HT-29 (cell line): ENCODE data around the gene SPATA33. TPM values are rescaled to one million over a fixed set of nuclear protein-coding genes. Genes with fewer than 3 reads are reported as not detected.
A peak's percentile ranks its signal among the peaks of the same experiment; 100 is the strongest.
"Not testable (repeated sequence)": the region's sequence is repeated elsewhere in the genome, so short reads cannot be mapped to it uniquely, and the experiment has no call there.

Experiments
- DNase-seq: peaks from one replicate; pipeline ENCODE4 v3.0.0-alpha.2; 2015; ENCODE audit warnings: low spot score
- total RNA-seq: library from RNA; depleted of rRNA; stranded (reverse); fragments of >200 nt; shearing (Covaris generic); gene quantifications from 2 replicates; pipeline ENCODE4 v1.2.3, GENCODE V29; 2014

The SPATA33 gene
- total RNA-seq, 1 experiment from 2014 or later: 12.5 TPM

- no peak for DNase-seq
Measured at GRCh38 chr16:89691986-89692569, 34.4 kb downstream of the SPATA33 start.

GRCh38 chr16:89693289-89693731 lies 35.7 kb downstream of the SPATA33 start:
- DNase-seq: no peak

GRCh38 chr16:89693931-89694783 lies 36.5 kb downstream of the SPATA33 start:
- no peak for DNase-seq

- not testable (repeated sequence) for DNase-seq
Measured at GRCh38 chr16:89694784-89695085, 37.1 kb downstream of the SPATA33 start.

- DNase-seq: no peak
Measured at GRCh38 chr16:89695086-89695874, 37.6 kb downstream of the SPATA33 start.

GRCh38 chr16:89695875-89696669 lies 38.4 kb downstream of the SPATA33 start:
- DNase-seq: no peak

- no peak for DNase-seq
Measured at GRCh38 chr16:89696670-89697128, 39.1 kb downstream of the SPATA33 start.

- no peak for DNase-seq
Measured at GRCh38 chr16:89697161-89697615, 39.6 kb downstream of the SPATA33 start.

- no peak for DNase-seq
Measured at GRCh38 chr16:89697616-89698331, 40.1 kb downstream of the SPATA33 start.

GRCh38 chr16:89698717-89699116 lies 41.1 kb downstream of the SPATA33 start:
- not testable (repeated sequence) for DNase-seq

GRCh38 chr16:89699629-89700099 lies 42.0 kb downstream of the SPATA33 start:
- not testable (repeated sequence) for DNase-seq

GRCh38 chr16:89700100-89700648 lies 42.5 kb downstream of the SPATA33 start:
- peak; percentile 99 for DNase-seq

GRCh38 chr16:89700649-89701424 lies 43.2 kb downstream of the SPATA33 start:
- peak; percentile 77 for DNase-seq

GRCh38 chr16:89701425-89702406 lies 44.1 kb downstream of the SPATA33 start, which contains the start of gene SPATA2L:
TSS of gene SPATA2L (minus strand) at chr16:89701705. CDS start at chr16:89701232, 473 bp downstream.
- peak; percentile 95 for DNase-seq

GRCh38 chr16:89704281-89704680 lies 46.6 kb downstream of the SPATA33 start:
- DNase-seq: no peak

GRCh38 chr16:89705006-89705405 lies 47.4 kb downstream of the SPATA33 start:
- DNase-seq: no peak

GRCh38 chr16:89706518-89707260 lies 49.1 kb downstream of the SPATA33 start:
- DNase-seq: no peak
